Hepatocyte (in vitro differentiated cells): ENCODE data around the gene SEC63. TPM values are rescaled to one million over a fixed set of nuclear protein-coding genes. Genes with fewer than 3 reads are reported as not detected.
A peak's percentile ranks its signal among the peaks of the same experiment; 100 is the strongest.
"Not testable (repeated sequence)": the region's sequence is repeated elsewhere in the genome, so short reads cannot be mapped to it uniquely, and the experiment has no call there.

Experiments used
- DNase-seq: peaks from one replicate; pipeline ENCODE4 v3.0.0-alpha.2; 2016; ENCODE audit warnings: low spot score
- H2AFZ ChIP-seq: fragments of 200-600 bp; sonication (generic); 2 replicates; pipeline ENCODE4 v1.6.0; 2016; ENCODE audit warnings: antibody characterized with exemption, mild to moderate bottlenecking
- H3K27ac ChIP-seq: fragments of 200-600 bp; sonication (generic); 2 replicates; pipeline ENCODE4 v1.5.1; 2016; ENCODE audit warnings: mild to moderate bottlenecking
- H3K27me3 ChIP-seq: fragments of 200-600 bp; sonication (generic); 2 replicates; pipeline ENCODE4 v1.6.1; 2016
- H3K36me3 ChIP-seq: fragments of 200-600 bp; sonication (generic); replicated peaks from 2 replicates; pipeline ENCODE4 v1.5.1; 2016; ENCODE audit warnings: low read depth; ENCODE audit not compliant: insufficient read depth
- H3K4me1 ChIP-seq: fragments of 200-600 bp; sonication (generic); 2 replicates; pipeline ENCODE4 v1.5.1; 2016; ENCODE audit warnings: mild to moderate bottlenecking, moderate library complexity; ENCODE audit not compliant: insufficient read depth
- H3K4me2 ChIP-seq: fragments of 200-600 bp; sonication (generic); 2 replicates; pipeline ENCODE4 v1.6.0; 2016
- H3K4me3 ChIP-seq: fragments of 200-600 bp; sonication (generic); 2 replicates; pipeline ENCODE4 v1.5.1; 2016; ENCODE audit warnings: mild to moderate bottlenecking
- H3K79me2 ChIP-seq: fragments of 200-600 bp; sonication (generic); 2 replicates; pipeline ENCODE4 v1.6.0; 2017; ENCODE audit warnings: mild to moderate bottlenecking
- H3K9me2 ChIP-seq: fragments of 200-600 bp; sonication (generic); replicated peaks from 2 replicates; pipeline ENCODE4 v1.6.0; 2017; ENCODE audit warnings: mild to moderate bottlenecking; ENCODE audit not compliant: insufficient read depth
- H3K9me3 ChIP-seq: fragments of 200-600 bp; sonication (generic); 2 replicates; pipeline ENCODE4 v1.5.1; 2016; ENCODE audit warnings: low read depth, mild to moderate bottlenecking
- H4K20me1 ChIP-seq: fragments of 200-600 bp; sonication (generic); 2 replicates; pipeline ENCODE4 v1.6.0; 2016; ENCODE audit warnings: mild to moderate bottlenecking; ENCODE audit not compliant: insufficient read depth, poor library complexity, severe bottlenecking
- EZH2 ChIP-seq: fragments of 200-600 bp; sonication (generic); IDR thresholded peaks from 2 replicates; pipeline ENCODE4 v1.6.1; 2016; ENCODE audit warnings: antibody characterized with exemption, mild to moderate bottlenecking, borderline replicate concordance
- EZH2phosphoT487 ChIP-seq: fragments of 200-600 bp; sonication (generic); IDR thresholded peaks from one replicate; pipeline ENCODE4 v1.6.1; 2018; ENCODE audit warnings: antibody characterized with exemption, mild to moderate bottlenecking, low read depth, moderate library complexity; ENCODE audit not compliant: unreplicated experiment, severe bottlenecking
- WGBS: methylation state at CpG from one replicate; pipeline ENCODE4 v1.1.6; 2016; ENCODE audit warnings: low lambda C conversion rate; ENCODE audit errors: missing lambda C conversion rate; 5-methylcytosine and 5-hydroxymethylcytosine counted together
- polyA plus RNA-seq: library from polyadenylated mRNA; unstranded; fragments of >200 nt; fragmentation: Nextera tagmentation; extraction: Ambion mirVana; gene quantifications from 2 replicates; pipeline ENCODE4 v1.2.1, GENCODE V29; 2016
- total RNA-seq: library from RNA; depleted of rRNA; stranded (reverse); fragments of >200 nt; gene quantifications from 2 replicates; pipeline ENCODE4 v1.2.3, GENCODE V29; 2014
- TF ChIP-seq, protein P1 (sequence below): fragments of 200-600 bp; sonication (generic); IDR thresholded peaks from 2 replicates; pipeline ENCODE4 v1.5.1; 2016; ENCODE audit warnings: antibody characterized with exemption, mild to moderate bottlenecking; ENCODE audit not compliant: poor library complexity

The SEC63 gene
- total and polyA plus RNA-seq, 2 experiments from 2014 or later, result 36.6 to 131 TPM

DNA sequence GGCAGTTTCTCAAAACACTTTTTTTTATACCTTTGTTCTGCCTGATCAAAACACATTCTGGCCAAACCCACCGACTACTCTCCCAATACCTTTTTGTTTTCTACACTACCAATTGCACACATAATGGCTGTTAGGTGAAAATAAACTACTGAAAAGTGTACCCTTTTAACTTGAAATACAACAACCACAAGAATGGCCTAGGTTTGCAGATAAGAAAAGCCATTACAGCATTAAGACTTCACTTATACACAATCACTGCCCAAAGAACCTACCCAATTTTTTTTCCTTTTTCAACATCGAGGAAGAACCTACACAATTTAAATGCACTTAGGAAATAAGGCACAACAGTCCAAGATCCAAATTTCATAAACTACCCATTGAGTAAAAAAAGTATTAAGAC is 1.8 kb downstream of the SEC63 start:
- TF ChIP-seq, protein P1, sequence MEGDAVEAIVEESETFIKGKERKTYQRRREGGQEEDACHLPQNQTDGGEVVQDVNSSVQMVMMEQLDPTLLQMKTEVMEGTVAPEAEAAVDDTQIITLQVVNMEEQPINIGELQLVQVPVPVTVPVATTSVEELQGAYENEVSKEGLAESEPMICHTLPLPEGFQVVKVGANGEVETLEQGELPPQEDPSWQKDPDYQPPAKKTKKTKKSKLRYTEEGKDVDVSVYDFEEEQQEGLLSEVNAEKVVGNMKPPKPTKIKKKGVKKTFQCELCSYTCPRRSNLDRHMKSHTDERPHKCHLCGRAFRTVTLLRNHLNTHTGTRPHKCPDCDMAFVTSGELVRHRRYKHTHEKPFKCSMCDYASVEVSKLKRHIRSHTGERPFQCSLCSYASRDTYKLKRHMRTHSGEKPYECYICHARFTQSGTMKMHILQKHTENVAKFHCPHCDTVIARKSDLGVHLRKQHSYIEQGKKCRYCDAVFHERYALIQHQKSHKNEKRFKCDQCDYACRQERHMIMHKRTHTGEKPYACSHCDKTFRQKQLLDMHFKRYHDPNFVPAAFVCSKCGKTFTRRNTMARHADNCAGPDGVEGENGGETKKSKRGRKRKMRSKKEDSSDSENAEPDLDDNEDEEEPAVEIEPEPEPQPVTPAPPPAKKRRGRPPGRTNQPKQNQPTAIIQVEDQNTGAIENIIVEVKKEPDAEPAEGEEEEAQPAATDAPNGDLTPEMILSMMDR, result no peak
- TF ChIP-seq EZH2 (no peak), EZH2phosphoT487 (no peak)
- peaks cover 25% of the 10 kb centered on the region for H3K4me1 ChIP-seq
- peak overlapping the region; percentile 74 for H3K4me3 ChIP-seq
- no peaks in the 10 kb centered on the region for H3K9me2 ChIP-seq
- H3K27ac ChIP-seq, result peak overlapping the region; percentile 93
- H3K9me3 ChIP-seq, result no peaks in the 10 kb centered on the region
- 43% methylated on average over 2 of the region's 2 CpGs for WGBS
- no peak overlapping the region for H2AFZ ChIP-seq
- peak overlapping the region; percentile 82 for H3K4me2 ChIP-seq
- H3K27me3 ChIP-seq, result no peaks in the 10 kb centered on the region
- no peak for DNase-seq
- peaks cover 48% of the 10 kb centered on the region for H4K20me1 ChIP-seq
- H3K79me2 ChIP-seq, result peaks cover 63% of the 10 kb centered on the region
- no peaks in the 10 kb centered on the region for H3K36me3 ChIP-seq

DNA sequence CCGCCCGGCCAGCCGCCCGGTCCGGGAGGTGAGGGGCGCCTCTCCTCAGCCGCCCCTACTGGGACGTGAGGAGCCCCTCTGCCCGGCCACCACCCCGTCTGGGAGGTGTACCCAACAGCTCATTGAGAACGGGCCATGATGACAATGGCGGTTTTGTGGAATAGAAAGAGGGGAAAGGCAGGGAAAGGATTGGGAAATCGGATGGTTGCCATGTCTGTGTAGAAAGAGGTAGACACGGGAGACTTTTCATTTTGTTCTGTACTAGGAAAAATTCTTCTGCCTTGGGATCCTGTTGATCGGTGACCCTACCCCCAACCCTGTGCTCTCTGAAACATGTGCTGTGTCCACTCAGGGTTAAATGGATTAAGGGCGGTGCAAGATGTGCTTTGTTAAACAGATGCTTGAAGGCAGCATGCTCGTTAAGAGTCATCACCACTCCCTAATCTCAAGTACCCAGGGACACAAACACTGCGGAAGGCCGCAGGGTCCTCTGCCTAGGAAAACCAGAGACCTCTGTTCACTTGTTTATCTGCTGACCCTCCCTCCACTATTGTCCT is 4.1 kb downstream of the SEC63 start:
- Histone ChIP-seq H3K4me1 (peaks cover 25% of the 10 kb centered on the region), H3K4me2 (peak overlapping the region; percentile 82), H3K79me2 (peaks cover 85% of the 10 kb centered on the region), H4K20me1 (peaks cover 70% of the 10 kb centered on the region)
- H3K9me3 ChIP-seq, H3K36me3 ChIP-seq, DNase-seq, H3K9me2 ChIP-seq, H3K27ac ChIP-seq, H2AFZ ChIP-seq, H3K27me3 ChIP-seq, H3K4me3 ChIP-seq: not testable (repeated sequence)
- 75% methylated on average over 13 of the region's 19 CpGs for WGBS

DNA sequence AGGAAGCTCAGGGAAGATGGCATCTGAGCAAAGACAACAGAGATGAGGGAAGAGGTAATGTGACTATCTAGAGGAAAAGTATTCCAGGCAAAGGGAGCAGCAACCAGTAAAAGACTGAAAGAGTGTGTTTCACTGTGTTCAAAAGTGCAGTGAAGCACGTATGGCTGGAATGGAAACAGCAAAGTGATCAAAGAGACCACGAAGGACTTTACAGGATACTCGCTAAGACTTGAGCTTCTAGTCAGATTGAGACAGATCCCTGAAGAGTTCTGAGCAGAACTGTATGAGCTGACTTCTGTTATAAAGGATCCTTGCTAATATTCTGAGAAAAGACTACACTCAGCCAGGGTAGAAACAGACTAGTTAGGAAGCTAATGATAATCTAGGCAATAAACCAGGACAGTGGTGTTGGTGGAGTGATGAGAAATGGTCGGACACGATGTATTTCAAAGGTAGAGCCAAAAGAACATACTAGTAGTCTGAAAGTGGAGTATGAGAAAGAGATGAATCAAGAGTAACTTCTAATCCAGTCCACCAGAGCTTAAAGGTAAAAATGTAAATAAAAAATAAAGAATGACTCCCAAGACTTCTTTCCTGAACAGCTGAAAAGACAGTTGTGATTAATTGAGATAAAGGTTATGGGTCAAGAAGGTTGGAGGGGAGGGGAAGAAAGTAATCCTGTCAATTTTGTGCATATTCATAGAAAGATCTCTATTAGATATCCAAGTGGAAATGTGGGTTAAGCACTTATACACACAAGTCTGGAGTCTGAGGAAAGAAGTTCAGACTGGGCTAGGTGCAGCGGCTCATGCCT is 14.2 kb downstream of the SEC63 start:
- H3K27ac ChIP-seq, result no peak overlapping the region
- no peak overlapping the region for H2AFZ ChIP-seq
- no peak for DNase-seq
- H3K4me3 ChIP-seq, result no peak overlapping the region
- H3K79me2 ChIP-seq, result peaks cover 96% of the 10 kb centered on the region
- peaks cover 7% of the 10 kb centered on the region for H3K4me1 ChIP-seq
- 65% methylated on average over 6 of the region's 6 CpGs for WGBS
- no peaks in the 10 kb centered on the region for H3K9me3 ChIP-seq
- H3K9me2 ChIP-seq, result no peaks in the 10 kb centered on the region
- H4K20me1 ChIP-seq, result peaks cover 91% of the 10 kb centered on the region
- no peak overlapping the region for H3K4me2 ChIP-seq
- TF ChIP-seq EZH2, result no peak
- no peak for TF ChIP-seq EZH2phosphoT487
- TF ChIP-seq, protein P1, result no peak
- no peaks in the 10 kb centered on the region for H3K36me3 ChIP-seq
- H3K27me3 ChIP-seq, result no peaks in the 10 kb centered on the region

DNA sequence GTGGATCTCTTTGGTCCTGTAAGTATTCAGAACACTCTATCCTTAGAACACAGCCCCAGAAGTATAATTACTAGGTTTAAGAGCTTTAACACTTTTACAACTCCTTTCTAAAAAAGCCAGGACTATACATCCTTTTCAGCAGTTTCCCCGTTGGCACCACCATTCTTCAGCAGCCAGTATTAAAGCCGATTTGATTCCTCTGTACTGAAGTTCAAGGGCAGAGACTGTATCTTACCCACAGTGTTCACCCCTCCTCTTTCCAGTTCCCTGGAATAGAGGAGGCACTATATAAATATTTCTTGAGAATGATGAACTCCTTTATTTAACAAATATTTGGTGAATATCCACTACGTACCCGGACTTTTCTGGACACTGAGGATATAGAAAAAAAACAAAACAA is 15.9 kb downstream of the SEC63 start:
- Histone ChIP-seq H3K4me3 (no peak overlapping the region), H3K27ac (no peak overlapping the region), H4K20me1 (peaks cover 88% of the 10 kb centered on the region), H3K27me3 (no peaks in the 10 kb centered on the region), H3K79me2 (peaks cover 96% of the 10 kb centered on the region), H3K4me1 (peaks cover 7% of the 10 kb centered on the region), H3K36me3 (no peaks in the 10 kb centered on the region), H2AFZ (no peak overlapping the region), H3K9me2 (no peaks in the 10 kb centered on the region), H3K4me2 (no peak overlapping the region), H3K9me3 (no peaks in the 10 kb centered on the region)
- DNase-seq, result no peak
- WGBS, result 61% methylated on average over 4 of the region's 4 CpGs
- TF ChIP-seq EZH2phosphoT487 (no peak), EZH2 (no peak)
- TF ChIP-seq, protein P1, result no peak
